WTC11 (cell line): Measurements from ENCODE around the gene ZNF614. TPM values are rescaled to one million over a fixed set of nuclear protein-coding genes. Genes with fewer than 3 reads are reported as not detected.

Source experiments
- ATAC-seq: fragments of 200-7000 bp; cut with Tn5 transposase; 2 replicates; pipeline ENCODE4 v1.10.0; 2021; ENCODE audit warnings: mild to moderate bottlenecking, moderate library complexity
- CTCF ChIA-PET: fragments of 300-600 bp; sonication (Branson Sonifier 250); formaldehyde crosslinking; loops from one replicate; lab custom pipeline; 2021; ENCODE audit warnings: antibody characterized with exemption; lab: Charles Lee
- POLR2A ChIA-PET: fragments of 350-600 bp; sonication (Branson Sonifier 250); formaldehyde crosslinking; loops from one replicate; lab custom pipeline; 2021; ENCODE audit warnings: antibody characterized with exemption; lab: Charles Lee
- DNase-seq: peaks from one replicate; pipeline ENCODE4 v3.0.0; 2021; ENCODE audit warnings: low spot score
- H3K27ac Mint-ChIP-seq: 2 replicates; pipeline ENCODE4 v1.8.0; 2021; ENCODE audit warnings: mixed read lengths
- H3K27me3 Mint-ChIP-seq: 2 replicates; pipeline ENCODE4 v1.8.0; 2021; ENCODE audit warnings: low read depth, mild to moderate bottlenecking, moderate library complexity, mixed read lengths
- H3K36me3 Mint-ChIP-seq: 2 replicates; pipeline ENCODE4 v1.8.0; 2021; ENCODE audit warnings: mixed read lengths
- H3K4me1 Mint-ChIP-seq: 2 replicates; pipeline ENCODE4 v1.8.0; 2022; ENCODE audit warnings: mixed read lengths
- H3K4me3 Mint-ChIP-seq: 2 replicates; pipeline ENCODE4 v1.8.0; 2021; ENCODE audit warnings: mild to moderate bottlenecking, moderate library complexity, mixed read lengths
- H3K9me3 Mint-ChIP-seq: 2 replicates; pipeline ENCODE4 v1.8.0; 2021; ENCODE audit warnings: mixed read lengths
- CREM ChIP-seq: sonication (generic); formaldehyde crosslinking; IDR thresholded peaks from 2 replicates; pipeline ENCODE4 v1.8.1; 2022; ENCODE audit warnings: mild to moderate bottlenecking, missing genetic modification reagents, moderate library complexity
- E2F5 ChIP-seq: sonication (generic); formaldehyde crosslinking; IDR thresholded peaks from 2 replicates; pipeline ENCODE4 v1.8.1; 2022; ENCODE audit warnings: mild to moderate bottlenecking, moderate library complexity, missing genetic modification reagents
- FOXJ3 ChIP-seq: sonication (generic); formaldehyde crosslinking; IDR thresholded peaks from 2 replicates; pipeline ENCODE4 v1.9.0; 2021; ENCODE audit warnings: missing genetic modification reagents, mild to moderate bottlenecking, borderline replicate concordance
- IRF2 ChIP-seq: sonication (generic); formaldehyde crosslinking; IDR thresholded peaks from 2 replicates; pipeline ENCODE4 v1.8.0; 2022; ENCODE audit warnings: low read depth, missing genetic modification reagents, borderline replicate concordance
- MAX ChIP-seq: sonication (generic); formaldehyde crosslinking; IDR thresholded peaks from 2 replicates; pipeline ENCODE4 v1.8.0; 2022; ENCODE audit warnings: mild to moderate bottlenecking, missing genetic modification reagents
- NFYB ChIP-seq: sonication (generic); formaldehyde crosslinking; conservative IDR thresholded peaks from 2 replicates; pipeline ENCODE4 v1.8.0; 2022; ENCODE audit warnings: low read depth, missing genetic modification reagents
- NR1H2 ChIP-seq: sonication (generic); formaldehyde crosslinking; IDR thresholded peaks from 2 replicates; pipeline ENCODE4 v1.9.0; 2021; ENCODE audit warnings: mild to moderate bottlenecking, moderate library complexity, missing genetic modification reagents
- PRRX2 ChIP-seq: fragments of 250-450 bp; sonication (Bioruptor Pico); IDR thresholded peaks from 2 replicates; pipeline ENCODE4 v1.8.0; 2021; ENCODE audit warnings: mild to moderate bottlenecking
- total RNA-seq: library from RNA; stranded (reverse); gene quantifications from 3 replicates; pipeline ENCODE4 v1.2.3, GENCODE V29; 2021
- TF ChIP-seq, protein P1 (sequence below): sonication (generic); formaldehyde crosslinking; IDR thresholded peaks from 2 replicates; pipeline ENCODE4 v1.8.0; 2023; ENCODE audit warnings: missing genetic modification reagents, mild to moderate bottlenecking, borderline replicate concordance
- TF ChIP-seq, protein P2 (sequence below): sonication (generic); formaldehyde crosslinking; IDR thresholded peaks from 2 replicates; pipeline ENCODE4 v1.8.1; 2023; ENCODE audit warnings: mild to moderate bottlenecking, moderate library complexity, missing genetic modification reagents
- TF ChIP-seq, protein P3 (sequence below): fragments of 250-450 bp; sonication (Bioruptor Pico); conservative IDR thresholded peaks from 2 replicates; pipeline ENCODE4 v1.9.0; 2021; ENCODE audit warnings: mild to moderate bottlenecking
- TF ChIP-seq, protein P4 (sequence below): fragments of 250-450 bp; sonication (Bioruptor Pico); IDR thresholded peaks from 2 replicates; pipeline ENCODE4 v1.9.0; 2021; ENCODE audit warnings: mild to moderate bottlenecking, borderline replicate concordance

The ZNF614 gene
- total RNA-seq, 1 experiment from 2014 or later = 19.5 TPM

DNA sequence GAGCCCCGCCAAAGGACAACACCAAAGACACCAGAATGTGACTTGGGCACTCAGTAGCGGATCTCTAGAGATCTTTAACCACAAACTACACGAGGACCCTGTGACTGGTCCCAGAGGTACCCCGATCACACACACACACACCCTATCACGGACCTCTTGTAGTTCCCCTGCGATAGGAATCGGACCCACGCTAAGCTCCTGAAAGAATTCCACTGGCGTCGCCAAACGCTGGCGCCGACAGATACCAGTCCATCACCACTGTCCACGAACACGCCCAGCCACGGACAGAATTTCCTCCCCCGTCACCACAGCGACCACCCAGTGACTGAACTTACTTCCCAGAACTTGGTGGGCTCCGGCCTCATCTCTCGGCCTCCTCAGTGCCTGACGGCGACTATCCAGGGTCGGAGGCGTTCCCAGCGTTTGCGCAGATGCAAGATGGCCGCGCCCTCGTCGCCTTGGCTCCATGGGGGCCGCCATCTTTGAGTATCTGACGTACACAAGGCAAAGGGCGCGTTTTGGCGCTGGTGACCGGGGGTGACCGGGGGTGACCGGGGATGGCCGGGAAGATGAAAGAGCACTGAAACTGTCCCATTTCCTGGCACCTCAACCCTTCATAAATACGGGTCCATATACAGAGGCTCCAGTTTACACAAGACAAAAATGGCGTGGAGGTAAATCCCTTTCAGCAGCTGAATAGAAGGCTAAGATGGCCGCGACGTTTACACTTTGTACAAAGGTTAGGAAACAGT, 20.2 kb downstream of the ZNF614 start, which contains the start of gene ZNF615:
ZNF615 (minus strand) TSS at position 406 of the 752 bp plus-strand sequence. CDS start 4,500 bp downstream, outside the sequence.
- TF ChIP-seq FOXJ3 (no peak), NR1H2 (CRISPR knock-in tag) (no peak), E2F5 (CRISPR knock-in tag) (peak; percentile 75; the same call in 1 of the 2 replicates), CREM (CRISPR knock-in tag) (peak; percentile 36; the same call in 1 of the 2 replicates), NFYB (CRISPR knock-in tag) (no peak), PRRX2 (CRISPR knock-in tag) (0 out of 2 replicates have a peak, but pooled peaks have one; percentile 52), MAX (peak; percentile 55), IRF2 (no peak)
- TF ChIP-seq, protein P1, sequence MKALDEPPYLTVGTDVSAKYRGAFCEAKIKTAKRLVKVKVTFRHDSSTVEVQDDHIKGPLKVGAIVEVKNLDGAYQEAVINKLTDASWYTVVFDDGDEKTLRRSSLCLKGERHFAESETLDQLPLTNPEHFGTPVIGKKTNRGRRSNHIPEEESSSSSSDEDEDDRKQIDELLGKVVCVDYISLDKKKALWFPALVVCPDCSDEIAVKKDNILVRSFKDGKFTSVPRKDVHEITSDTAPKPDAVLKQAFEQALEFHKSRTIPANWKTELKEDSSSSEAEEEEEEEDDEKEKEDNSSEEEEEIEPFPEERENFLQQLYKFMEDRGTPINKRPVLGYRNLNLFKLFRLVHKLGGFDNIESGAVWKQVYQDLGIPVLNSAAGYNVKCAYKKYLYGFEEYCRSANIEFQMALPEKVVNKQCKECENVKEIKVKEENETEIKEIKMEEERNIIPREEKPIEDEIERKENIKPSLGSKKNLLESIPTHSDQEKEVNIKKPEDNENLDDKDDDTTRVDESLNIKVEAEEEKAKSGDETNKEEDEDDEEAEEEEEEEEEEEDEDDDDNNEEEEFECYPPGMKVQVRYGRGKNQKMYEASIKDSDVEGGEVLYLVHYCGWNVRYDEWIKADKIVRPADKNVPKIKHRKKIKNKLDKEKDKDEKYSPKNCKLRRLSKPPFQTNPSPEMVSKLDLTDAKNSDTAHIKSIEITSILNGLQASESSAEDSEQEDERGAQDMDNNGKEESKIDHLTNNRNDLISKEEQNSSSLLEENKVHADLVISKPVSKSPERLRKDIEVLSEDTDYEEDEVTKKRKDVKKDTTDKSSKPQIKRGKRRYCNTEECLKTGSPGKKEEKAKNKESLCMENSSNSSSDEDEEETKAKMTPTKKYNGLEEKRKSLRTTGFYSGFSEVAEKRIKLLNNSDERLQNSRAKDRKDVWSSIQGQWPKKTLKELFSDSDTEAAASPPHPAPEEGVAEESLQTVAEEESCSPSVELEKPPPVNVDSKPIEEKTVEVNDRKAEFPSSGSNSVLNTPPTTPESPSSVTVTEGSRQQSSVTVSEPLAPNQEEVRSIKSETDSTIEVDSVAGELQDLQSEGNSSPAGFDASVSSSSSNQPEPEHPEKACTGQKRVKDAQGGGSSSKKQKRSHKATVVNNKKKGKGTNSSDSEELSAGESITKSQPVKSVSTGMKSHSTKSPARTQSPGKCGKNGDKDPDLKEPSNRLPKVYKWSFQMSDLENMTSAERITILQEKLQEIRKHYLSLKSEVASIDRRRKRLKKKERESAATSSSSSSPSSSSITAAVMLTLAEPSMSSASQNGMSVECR (CRISPR knock-in tag) = peak; percentile 54; the same call in 1 of the 2 replicates
- TF ChIP-seq, protein P2, sequence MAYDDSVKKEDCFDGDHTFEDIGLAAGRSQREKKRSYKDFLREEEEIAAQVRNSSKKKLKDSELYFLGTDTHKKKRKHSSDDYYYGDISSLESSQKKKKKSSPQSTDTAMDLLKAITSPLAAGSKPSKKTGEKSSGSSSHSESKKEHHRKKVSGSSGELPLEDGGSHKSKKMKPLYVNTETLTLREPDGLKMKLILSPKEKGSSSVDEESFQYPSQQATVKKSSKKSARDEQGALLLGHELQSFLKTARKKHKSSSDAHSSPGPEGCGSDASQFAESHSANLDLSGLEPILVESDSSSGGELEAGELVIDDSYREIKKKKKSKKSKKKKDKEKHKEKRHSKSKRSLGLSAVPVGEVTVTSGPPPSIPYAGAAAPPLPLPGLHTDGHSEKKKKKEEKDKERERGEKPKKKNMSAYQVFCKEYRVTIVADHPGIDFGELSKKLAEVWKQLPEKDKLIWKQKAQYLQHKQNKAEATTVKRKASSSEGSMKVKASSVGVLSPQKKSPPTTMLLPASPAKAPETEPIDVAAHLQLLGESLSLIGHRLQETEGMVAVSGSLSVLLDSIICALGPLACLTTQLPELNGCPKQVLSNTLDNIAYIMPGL (CRISPR knock-in tag) = peak; percentile 74; the same call in 1 of the 2 replicates
- TF ChIP-seq, protein P3, sequence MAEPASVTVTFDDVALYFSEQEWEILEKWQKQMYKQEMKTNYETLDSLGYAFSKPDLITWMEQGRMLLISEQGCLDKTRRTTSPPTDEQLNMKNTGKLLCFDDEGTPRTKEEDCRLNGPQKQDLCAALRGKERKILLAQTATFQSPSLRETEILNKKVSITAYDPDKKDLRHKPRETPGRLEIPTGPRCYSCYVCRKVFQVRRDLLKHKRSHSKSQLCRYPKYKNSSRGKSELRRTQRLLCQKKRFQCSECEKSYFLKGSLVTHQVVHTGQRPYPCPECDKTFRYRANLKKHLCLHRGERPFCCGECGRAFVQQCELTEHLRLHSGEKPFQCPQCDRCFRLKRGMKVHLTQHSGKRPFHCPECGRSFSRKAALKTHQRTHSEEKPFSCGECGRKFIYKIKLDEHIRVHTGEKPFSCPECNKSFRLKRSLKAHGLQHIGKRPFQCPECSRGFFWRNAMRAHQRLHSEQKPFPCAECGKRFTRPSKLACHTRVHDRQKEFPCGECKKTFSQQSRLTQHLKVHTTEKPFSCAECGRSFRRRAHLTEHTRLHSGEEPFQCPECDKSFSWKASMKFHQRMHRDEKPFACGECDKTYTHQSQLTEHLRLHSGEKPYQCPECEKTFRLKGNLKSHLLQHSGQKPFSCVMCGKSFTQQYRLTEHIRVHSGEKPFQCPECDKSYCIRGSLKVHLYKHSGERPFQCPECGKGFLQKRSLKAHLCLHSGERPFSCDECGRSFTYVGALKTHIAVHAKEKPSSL (CRISPR knock-in tag) = no peak
- TF ChIP-seq, protein P4, sequence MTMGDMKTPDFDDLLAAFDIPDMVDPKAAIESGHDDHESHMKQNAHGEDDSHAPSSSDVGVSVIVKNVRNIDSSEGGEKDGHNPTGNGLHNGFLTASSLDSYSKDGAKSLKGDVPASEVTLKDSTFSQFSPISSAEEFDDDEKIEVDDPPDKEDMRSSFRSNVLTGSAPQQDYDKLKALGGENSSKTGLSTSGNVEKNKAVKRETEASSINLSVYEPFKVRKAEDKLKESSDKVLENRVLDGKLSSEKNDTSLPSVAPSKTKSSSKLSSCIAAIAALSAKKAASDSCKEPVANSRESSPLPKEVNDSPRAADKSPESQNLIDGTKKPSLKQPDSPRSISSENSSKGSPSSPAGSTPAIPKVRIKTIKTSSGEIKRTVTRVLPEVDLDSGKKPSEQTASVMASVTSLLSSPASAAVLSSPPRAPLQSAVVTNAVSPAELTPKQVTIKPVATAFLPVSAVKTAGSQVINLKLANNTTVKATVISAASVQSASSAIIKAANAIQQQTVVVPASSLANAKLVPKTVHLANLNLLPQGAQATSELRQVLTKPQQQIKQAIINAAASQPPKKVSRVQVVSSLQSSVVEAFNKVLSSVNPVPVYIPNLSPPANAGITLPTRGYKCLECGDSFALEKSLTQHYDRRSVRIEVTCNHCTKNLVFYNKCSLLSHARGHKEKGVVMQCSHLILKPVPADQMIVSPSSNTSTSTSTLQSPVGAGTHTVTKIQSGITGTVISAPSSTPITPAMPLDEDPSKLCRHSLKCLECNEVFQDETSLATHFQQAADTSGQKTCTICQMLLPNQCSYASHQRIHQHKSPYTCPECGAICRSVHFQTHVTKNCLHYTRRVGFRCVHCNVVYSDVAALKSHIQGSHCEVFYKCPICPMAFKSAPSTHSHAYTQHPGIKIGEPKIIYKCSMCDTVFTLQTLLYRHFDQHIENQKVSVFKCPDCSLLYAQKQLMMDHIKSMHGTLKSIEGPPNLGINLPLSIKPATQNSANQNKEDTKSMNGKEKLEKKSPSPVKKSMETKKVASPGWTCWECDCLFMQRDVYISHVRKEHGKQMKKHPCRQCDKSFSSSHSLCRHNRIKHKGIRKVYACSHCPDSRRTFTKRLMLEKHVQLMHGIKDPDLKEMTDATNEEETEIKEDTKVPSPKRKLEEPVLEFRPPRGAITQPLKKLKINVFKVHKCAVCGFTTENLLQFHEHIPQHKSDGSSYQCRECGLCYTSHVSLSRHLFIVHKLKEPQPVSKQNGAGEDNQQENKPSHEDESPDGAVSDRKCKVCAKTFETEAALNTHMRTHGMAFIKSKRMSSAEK (CRISPR knock-in tag) = no peak
- Mint-ChIP-seq H3K4me1 (peaks cover 11% of the 10 kb centered on the region), H3K27ac (peak within 1 kb of the TSS; percentile 97), H3K9me3 (peaks cover 15% of the 10 kb centered on the region), H3K4me3 (peak within 1 kb of the TSS; percentile 96), H3K27me3 (no peaks in the 10 kb centered on the region), H3K36me3 (peaks cover 24% of the 10 kb centered on the region)
- POLR2A ChIA-PET = interaction anchor here (1.6 kb wide), 1 partner anchor 41 kb away, joined by 4 read pairs; no protein-coding TSS in a partner anchor
- CTCF ChIA-PET = interaction anchor here (0.5 kb wide), 1 partner anchor 539 kb away, joined by 3 read pairs; no protein-coding TSS in a partner anchor
- DNase-seq (peak; percentile 89), ATAC-seq (peak; percentile 92)
